GM06990 (cell line): ENCODE data around the gene GFI1B.

ENCODE experiments used
- DNase-seq: peaks from one replicate; pipeline ENCODE4 v3.0.0-alpha.2; 2011; ENCODE audit not compliant: insufficient read length; ENCODE audit errors: extremely low read depth
- H3K27me3 ChIP-seq: replicated peaks from 2 replicates; pipeline ENCODE4 v1.6.0; 2011; ENCODE audit warnings: low read length; ENCODE audit not compliant: control insufficient read depth, insufficient read depth
- H3K36me3 ChIP-seq: 2 replicates; pipeline ENCODE4 v1.5.1; 2011; ENCODE audit warnings: low read length; ENCODE audit not compliant: control insufficient read depth, insufficient read depth
- H3K4me3 ChIP-seq: replicated peaks from 2 replicates; pipeline ENCODE4 v1.5.1; 2011; ENCODE audit warnings: low read depth, mild to moderate bottlenecking, control low read depth, low read length
- TF ChIP-seq, protein P1 (sequence below): IDR thresholded peaks from 2 replicates; pipeline ENCODE4 v1.5.1; 2011; ENCODE audit warnings: low read length, control low read depth, mild to moderate bottlenecking, inconsistent platforms; ENCODE audit not compliant: insufficient read depth, poor library complexity, severe bottlenecking

The GFI1B gene

DNA sequence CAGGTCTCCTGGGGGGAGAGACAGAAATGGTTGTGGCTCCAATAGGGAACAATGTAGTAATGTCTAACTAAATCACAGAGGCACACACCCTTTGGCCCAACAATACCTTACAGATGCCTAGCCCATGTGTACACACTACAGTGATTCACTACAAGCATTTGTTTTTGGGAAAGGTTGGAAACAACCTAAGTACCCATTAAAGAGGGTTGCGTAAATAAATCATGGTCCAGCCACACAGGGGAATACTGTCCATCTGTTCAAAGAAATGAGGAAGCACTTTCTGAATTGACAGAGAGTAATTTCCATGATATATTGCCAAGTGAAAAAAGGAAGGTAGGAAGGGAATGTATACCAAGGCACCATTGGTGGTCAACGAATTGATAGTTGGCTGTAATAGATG, 30.3 kb downstream of the GFI1B start:
- Histone ChIP-seq H3K27me3 (no peaks in the 10 kb centered on the region; the same call in 1 of the 2 replicates), H3K36me3 (no peaks in the 10 kb centered on the region), H3K4me3 (no peak overlapping the region)
- DNase-seq, result no peak
- TF ChIP-seq, protein P1, sequence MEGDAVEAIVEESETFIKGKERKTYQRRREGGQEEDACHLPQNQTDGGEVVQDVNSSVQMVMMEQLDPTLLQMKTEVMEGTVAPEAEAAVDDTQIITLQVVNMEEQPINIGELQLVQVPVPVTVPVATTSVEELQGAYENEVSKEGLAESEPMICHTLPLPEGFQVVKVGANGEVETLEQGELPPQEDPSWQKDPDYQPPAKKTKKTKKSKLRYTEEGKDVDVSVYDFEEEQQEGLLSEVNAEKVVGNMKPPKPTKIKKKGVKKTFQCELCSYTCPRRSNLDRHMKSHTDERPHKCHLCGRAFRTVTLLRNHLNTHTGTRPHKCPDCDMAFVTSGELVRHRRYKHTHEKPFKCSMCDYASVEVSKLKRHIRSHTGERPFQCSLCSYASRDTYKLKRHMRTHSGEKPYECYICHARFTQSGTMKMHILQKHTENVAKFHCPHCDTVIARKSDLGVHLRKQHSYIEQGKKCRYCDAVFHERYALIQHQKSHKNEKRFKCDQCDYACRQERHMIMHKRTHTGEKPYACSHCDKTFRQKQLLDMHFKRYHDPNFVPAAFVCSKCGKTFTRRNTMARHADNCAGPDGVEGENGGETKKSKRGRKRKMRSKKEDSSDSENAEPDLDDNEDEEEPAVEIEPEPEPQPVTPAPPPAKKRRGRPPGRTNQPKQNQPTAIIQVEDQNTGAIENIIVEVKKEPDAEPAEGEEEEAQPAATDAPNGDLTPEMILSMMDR, result no peak

DNA sequence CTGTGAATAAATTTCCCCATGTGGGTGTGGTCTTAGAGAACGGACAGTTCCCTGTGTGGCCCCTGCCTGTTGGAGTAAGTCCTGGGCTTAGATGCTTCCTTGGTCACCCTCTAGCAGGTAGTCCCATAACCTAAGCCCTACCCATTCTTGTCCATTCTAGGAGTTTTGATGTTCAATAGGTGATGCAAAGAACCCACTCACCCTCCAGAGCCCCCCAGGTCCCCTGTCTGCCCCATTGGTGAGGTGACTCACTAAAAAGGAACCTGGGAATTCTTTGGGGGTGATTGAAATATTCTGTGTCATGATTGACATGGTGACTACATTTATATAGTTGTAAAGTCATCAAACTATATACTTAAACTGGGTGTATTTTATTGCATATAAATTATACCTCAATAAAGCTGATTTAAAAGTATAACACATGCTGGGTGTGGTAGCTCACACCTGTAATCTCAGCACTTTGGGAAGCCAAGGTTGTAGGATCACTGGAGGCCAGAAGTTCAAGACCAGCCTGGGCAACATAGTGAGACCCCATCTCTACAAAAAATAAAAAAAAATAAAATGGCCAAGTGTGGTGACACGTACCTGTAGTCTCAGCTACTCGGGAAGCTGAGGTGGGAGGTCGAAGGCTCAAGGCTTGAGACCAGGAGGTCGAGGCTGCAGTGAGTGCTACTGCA, 31.6 kb downstream of the GFI1B start:
- TF ChIP-seq, protein P1, result no peak
- H3K27me3 ChIP-seq, result no peaks in the 10 kb centered on the region; the same call in 1 of the 2 replicates
- H3K4me3 ChIP-seq, result no peak overlapping the region
- DNase-seq, result no peak
- no peaks in the 10 kb centered on the region for H3K36me3 ChIP-seq

- no peak overlapping the region for H3K4me3 ChIP-seq
- no peak for DNase-seq
- H3K36me3 ChIP-seq, result no peaks in the 10 kb centered on the region
- TF ChIP-seq, protein P1, result no peak
- H3K27me3 ChIP-seq, result no peaks in the 10 kb centered on the region
Measured at GRCh38 chr9:133014696-133015095, 36.2 kb downstream of the GFI1B start.

DNA sequence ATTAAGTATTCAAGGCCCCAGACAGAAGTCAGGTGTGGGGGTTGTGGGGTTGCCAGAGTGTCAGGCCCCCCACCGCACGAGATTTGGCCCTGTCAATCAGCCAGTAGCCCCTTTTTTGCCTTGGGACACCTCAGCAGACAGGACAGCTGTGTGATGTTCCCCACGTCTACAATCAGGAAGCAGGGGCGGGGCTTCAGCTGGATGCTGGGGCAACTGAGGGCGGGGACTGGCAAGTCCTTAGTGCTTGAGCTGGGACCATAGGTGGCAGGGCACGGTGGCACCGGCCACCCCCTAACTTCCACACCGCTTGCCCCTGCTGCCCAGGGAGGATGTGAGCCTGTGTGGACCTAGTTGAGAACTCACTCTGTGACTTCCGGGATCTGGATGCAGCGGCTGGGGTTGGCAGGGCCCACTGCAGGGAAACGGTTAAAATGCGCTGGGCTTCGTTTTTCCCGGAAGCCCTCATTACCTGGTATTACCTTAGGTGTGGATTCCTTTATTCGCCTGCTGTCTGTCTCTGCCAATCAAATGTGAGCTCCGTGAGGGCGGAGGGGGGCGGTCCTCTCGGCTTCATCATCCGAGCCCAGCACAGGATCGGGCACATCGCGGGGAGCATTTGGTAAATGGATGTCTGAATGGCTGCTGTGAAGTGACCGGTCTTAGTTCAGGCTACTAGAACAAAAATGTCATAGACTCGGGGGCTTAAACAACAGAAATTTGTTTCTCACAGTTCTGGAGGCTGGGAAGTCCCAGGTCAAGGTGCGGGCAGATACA, 44.8 kb downstream of the GFI1B start:
- H3K27me3 ChIP-seq, result no peaks in the 10 kb centered on the region
- TF ChIP-seq, protein P1, result no peak
- peak; percentile 46 for DNase-seq
- no peak overlapping the region for H3K4me3 ChIP-seq
- no peaks in the 10 kb centered on the region for H3K36me3 ChIP-seq

DNA sequence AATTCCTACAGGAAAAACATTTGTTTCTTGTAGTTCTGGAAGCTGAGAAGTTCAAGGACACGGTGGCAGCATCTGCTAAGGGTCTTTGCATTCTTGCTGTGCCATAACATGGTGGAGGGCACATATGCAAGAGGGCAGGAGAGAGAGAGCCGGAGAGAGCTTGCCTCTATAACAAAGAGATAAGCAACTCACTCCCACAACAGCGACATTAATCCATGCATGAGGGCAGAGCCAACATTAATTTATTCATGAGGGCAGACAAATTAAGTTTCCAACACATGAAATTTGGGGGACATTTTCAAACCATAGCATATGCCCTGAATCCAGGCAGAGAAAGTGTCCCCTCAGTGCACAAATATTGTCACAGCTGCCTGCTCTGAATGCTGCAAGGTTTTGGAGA, 47.9 kb downstream of the GFI1B start:
- Histone ChIP-seq H3K4me3 (no peak overlapping the region), H3K36me3 (no peaks in the 10 kb centered on the region), H3K27me3 (no peaks in the 10 kb centered on the region)
- TF ChIP-seq, protein P1, result no peak
- DNase-seq, result no peak

DNA sequence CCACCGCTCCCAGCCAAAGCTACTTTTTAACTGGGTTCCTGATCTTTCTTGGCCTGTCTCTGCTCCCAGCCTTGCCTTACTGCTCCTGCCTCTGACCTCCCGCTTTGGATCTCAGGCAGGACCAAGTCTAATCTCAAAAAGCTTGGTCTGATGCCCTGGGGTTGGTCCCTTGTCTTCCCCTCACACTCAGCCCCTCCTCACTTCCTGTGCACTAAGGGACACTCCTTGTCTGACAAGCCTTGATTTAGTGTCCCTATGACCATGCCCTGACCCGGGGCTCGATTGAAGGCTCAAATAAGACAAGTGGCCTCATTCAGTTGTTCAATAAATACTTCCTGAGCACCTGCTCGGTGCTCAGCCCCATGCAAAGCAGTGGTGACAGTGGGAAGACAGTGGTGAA, 48.6 kb downstream of the GFI1B start:
- TF ChIP-seq, protein P1, result no peak
- no peaks in the 10 kb centered on the region for H3K27me3 ChIP-seq
- no peak overlapping the region for H3K4me3 ChIP-seq
- no peaks in the 10 kb centered on the region for H3K36me3 ChIP-seq
- no peak for DNase-seq
